ENCODE results near the gene RACGAP1.

- TF ChIP-seq CTCF (IDR thresholded peaks at IDR 0.05; ENCODE audit: low read length), result no peak
- no peak for TF ChIP-seq EZH2 (IDR thresholded peaks at IDR 0.05; ENCODE audit: borderline replicate concordance, low read length)
Observed at GRCh38 chr12:50043854-50044253, 18.6 kb upstream of the RACGAP1 start.
